GM18505 (cell line): ENCODE data around the gene SLC16A9.
A peak's percentile ranks its signal among the peaks of the same experiment; 100 is the strongest.
"Not testable (repeated sequence)": the region's sequence is repeated elsewhere in the genome, so short reads cannot be mapped to it uniquely, and the experiment has no call there.

ENCODE experiments used
- ATAC-seq: cut with Tn5 transposase; IDR thresholded peaks from one replicate; pipeline ENCODE4 v1.9.1; 2021; ENCODE audit not compliant: unreplicated experiment
- POLR2A ChIP-seq: IDR thresholded peaks from 4 replicates; pipeline ENCODE4 v1.6.1; 2011; ENCODE audit warnings: borderline replicate concordance; ENCODE audit not compliant: insufficient read depth, insufficient read length; ENCODE audit errors: extremely low read depth

The SLC16A9 gene

GRCh38 chr10:59735296-59735695 is 25.6 kb upstream of the SLC16A9 start:
- ATAC-seq = no peak
- TF ChIP-seq POLR2A = no peak

GRCh38 chr10:59734014-59734462 is 24.4 kb upstream of the SLC16A9 start:
- TF ChIP-seq POLR2A = no peak
- ATAC-seq = no peak

- ATAC-seq = not testable (repeated sequence)
These were observed 23.8 kb upstream of the SLC16A9 start for GRCh38 chr10:59733321-59734013.

DNA sequence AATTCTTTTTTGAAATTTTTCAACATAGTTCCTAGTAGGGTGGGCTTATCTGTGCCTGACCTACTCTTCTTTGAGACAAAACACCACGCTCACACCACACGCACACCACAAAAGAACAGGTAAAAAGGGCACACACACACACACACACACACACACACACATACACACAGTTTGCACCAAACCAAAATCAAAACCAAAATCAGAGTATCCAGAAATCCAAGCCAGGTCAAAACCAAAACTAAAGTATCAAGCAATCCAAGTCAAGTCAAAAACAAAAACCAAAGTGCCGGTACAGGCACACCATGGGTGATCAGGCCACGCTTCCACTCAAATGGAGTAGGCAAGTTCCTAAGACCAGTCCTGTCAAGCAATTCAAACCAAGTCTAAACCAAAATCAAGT is 23.2 kb upstream of the SLC16A9 start:
- not testable (repeated sequence) for ATAC-seq

DNA sequence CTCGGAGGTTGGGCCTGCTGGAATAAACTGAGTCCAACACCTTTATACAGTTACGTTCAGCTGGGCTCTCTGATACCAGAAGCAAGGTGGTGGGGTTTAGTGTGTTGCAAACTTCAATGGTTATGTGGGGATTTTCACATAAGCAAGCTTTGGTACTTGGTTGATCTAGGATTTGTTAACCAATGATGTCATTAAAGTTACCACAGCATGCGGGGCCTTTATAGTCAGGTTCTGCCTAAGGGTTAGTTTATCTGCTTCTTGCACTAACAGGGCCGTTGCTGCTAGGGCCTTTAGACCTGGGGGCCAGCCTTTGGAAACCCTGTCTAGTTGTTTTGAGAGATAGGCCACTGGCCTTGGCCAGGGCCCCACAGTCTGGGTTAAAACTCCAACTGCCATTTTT is 19.5 kb upstream of the SLC16A9 start:
- not testable (repeated sequence) for ATAC-seq

DNA sequence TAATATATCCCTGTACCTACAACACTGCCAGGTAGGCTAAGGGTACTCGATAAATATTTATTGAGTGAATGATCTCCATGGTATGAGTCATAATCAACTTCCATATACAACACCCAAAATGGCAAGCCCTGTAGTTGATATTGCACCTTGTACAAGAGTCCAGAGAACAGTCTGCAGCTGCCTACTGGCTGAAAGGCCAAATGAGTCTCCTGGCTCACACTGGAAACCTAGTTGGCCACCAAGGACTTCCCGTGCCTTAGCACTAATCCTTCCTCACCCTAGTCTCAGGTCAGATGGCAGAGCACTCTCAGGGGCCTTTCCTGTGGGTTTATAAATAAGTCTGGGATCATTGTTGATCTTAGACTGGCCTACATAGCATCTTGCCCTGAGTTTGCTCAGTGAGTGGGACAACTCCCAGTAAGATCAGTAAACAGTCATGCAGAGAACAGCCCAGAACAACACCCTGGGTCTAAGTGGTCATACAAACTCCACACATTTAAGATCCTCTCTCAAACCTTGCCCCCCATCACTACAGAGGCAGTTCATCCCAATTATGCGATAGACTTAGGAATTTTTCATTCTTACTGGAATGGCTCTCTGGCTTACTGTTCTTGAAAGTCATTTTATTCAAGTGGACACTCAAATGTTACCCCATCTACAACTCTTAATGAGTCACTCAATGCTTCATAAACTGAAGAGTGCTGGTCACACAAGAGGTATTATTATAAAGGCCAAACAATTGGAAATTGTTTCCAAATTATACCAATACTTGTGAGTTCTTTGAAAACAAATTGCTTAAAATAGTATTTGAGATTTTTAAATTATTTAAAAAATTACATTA is 14.7 kb upstream of the SLC16A9 start:
- ATAC-seq = no peak
- no peak for TF ChIP-seq POLR2A

GRCh38 chr10:59720377-59720776 is 10.7 kb upstream of the SLC16A9 start:
- no peak for TF ChIP-seq POLR2A
- ATAC-seq = no peak

DNA sequence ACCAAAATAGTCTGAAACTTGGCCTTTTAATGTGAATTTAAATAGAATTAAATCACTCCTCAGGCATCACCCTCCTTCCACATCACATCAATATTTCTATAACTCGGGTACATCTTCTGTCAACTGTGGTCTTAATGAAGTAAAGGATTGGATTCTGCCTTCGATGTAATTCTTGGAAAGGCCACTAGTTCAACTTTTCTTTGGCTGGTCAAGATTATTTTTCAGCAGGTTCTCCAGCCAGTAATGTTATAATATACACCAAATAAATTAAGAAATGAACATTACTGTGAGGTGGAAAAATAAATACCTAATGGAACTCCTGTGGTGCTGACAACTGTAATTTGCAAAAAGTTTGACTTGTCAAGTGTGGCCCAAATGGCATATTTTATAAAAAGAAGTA is 9.7 kb upstream of the SLC16A9 start:
- ATAC-seq = no peak
- TF ChIP-seq POLR2A = no peak

DNA sequence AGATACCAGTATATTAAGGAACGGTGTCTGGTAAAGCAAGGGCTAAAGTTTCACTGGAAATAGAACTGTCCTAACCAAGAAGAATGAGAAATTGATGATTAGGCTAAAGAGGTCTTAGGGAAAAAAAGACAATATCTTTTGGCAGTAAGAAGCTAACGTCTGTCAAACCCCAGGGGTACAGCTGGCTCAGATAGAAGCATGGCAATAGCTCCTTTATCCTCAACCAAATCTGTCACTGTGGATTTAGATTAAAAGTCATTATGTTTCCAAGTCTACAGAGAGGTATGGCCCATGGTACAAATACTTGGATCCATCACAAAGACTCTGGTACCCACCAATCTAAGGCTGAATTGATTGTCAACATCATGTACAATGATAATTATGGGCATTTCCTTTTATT is 8.6 kb upstream of the SLC16A9 start:
- TF ChIP-seq POLR2A = no peak
- ATAC-seq = no peak

DNA sequence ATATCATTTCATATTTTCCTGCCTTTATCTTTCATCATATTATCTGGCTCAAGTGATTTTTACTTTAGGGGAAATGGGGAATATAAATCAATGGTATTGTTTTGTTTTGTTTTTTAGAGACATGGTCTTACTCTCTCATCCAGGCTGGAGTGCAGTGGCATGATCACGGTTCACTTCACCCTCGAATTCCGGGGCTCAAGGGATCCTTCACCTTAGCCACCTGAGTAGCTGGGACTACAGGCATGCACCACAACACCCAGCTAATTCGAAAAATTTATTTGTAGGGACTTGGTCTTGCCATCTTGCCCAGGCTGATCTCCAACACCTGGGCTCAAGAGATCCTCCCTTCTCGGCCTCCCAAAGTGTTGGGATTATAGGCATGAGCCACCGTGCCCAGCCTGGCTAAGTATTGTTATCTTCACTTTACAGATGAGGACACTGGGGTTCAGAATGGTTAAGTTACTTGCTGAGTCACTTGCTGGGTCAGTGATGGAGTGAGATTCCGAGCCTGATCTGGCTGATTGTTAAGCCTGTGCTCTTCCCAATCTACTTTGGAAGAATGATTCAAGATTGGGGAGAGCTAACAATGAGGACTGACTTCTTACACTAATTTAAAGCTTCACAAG is 3.7 kb upstream of the SLC16A9 start:
- no peak for TF ChIP-seq POLR2A
- ATAC-seq = no peak

DNA sequence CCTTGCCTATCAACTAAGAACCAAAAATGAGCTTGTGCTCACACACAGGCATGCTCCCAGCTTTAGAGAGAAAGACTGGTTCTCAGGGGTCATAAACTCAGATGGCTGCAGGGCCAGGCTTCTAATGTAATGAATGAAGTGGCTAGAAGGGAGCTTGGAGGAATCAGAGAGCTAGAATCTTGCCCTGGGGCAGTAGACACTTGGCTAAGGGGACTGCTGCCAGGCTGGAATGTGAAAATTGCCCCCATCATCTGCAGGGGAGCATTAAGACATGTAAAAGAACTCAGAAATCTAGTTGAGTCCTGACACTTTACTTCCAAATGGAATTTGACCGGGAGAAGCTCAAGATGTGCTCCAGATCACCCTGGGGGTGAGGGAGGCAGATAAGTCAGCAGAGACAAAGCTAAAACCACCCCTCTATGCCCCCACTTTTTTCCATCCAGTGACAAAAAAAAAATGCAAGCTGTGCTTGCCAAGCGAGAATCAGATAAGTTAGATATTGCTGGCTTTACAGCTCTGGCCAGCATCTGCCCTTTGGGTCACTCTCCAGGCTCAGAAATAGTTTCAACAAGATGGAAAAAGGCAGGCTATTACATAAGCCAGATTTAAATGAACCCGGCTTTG is 2.3 kb upstream of the SLC16A9 start:
- no peak for ATAC-seq
- TF ChIP-seq POLR2A = no peak

DNA sequence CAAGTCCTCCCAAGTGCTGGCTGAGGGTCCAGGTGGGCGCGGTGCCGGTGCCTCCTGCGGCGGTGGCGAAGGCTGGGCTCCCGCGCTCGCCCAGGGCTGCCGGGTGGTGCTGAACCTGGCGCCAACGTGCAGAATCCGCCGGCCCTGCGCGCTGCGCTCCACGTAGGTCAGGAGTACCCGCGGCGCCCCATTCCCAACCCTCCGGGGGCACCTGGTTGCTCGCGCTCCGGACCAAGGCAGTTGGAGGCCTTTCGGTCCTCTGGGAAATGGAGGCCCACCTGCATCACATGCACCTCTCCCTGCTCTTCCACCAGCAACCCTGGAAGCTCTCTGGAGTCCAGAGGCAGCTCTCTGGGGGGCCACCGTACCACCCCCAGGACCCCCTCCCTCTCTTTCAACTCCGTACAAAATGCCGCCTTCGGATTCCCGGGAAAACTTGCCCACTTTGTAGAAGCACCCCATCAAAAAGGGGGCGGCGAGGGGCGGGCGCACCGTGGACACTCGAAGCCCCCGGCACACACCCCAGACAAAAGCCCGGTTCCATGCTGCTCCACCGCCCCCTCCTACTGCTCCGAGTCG is 745 bp downstream of the SLC16A9 start:
- TF ChIP-seq POLR2A = no peak

GRCh38 chr10:59706851-59707797 is 2.5 kb downstream of the SLC16A9 start:
- no peak for TF ChIP-seq POLR2A
- no peak for ATAC-seq

More for the DNA sequence above, 745 bp downstream of the SLC16A9 start:
- ATAC-seq = peak; percentile 34

DNA sequence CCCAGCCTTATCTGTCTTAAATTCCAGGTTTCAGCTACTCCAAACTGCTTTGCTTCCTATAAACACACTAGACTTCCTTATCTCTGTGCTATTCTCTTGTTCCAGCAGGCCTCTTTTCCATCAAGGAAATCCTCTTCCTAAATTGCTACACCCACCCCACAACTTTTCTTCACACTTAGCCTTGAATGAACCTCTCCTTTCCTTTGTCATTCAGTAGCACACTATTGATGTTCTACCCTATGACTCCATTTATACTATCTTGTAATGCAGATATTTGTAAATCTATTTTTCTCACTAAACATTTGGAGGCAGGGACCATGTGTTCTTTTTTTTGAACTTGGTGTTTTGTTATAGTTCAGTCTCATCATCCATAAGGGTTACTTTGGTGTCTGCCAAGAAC is 3.7 kb downstream of the SLC16A9 start:
- no peak for TF ChIP-seq POLR2A
- no peak for ATAC-seq
